Large intestine (tissue), 3 donors: ENCODE results near the gene MUC15. TPM values are rescaled to one million over a fixed set of nuclear protein-coding genes. Genes with fewer than 3 reads are reported as not detected.

Experiments
- DNase-seq, 2 donors: peaks; one replicate each; pipeline versions ENCODE4 v3.0.0 to v3.0.0-alpha.2; 2013
- H3K27ac ChIP-seq: one replicate; pipeline ENCODE4 v1.5.1; 2013; ENCODE audit warnings: low read length
- H3K27me3 ChIP-seq: 2 replicates; pipeline ENCODE4 v1.6.1; 2013; ENCODE audit warnings: low read length; ENCODE audit not compliant: control insufficient read depth, insufficient read depth
- H3K36me3 ChIP-seq: 2 replicates; pipeline ENCODE4 v1.6.1; 2013; ENCODE audit warnings: low read length; ENCODE audit not compliant: control insufficient read depth, insufficient read depth
- H3K4me1 ChIP-seq: one replicate; pipeline ENCODE4 v1.6.1; 2013; ENCODE audit warnings: low read length; ENCODE audit not compliant: control insufficient read depth, insufficient read depth
- H3K4me3 ChIP-seq: one replicate; pipeline ENCODE4 v1.5.1; 2013; ENCODE audit warnings: low read length
- H3K9me3 ChIP-seq: one replicate; pipeline ENCODE4 v1.6.1; 2013; ENCODE audit warnings: mild to moderate bottlenecking, low read depth, low read length, moderate library complexity; ENCODE audit not compliant: control insufficient read depth
- WGBS: methylation state at CpG from one replicate; pipeline ENCODE4 v1.1.5; 2013; ENCODE audit warnings: low lambda C conversion rate; ENCODE audit not compliant: insufficient coverage; 5-methylcytosine and 5-hydroxymethylcytosine counted together
- polyA plus RNA-seq: library from polyadenylated mRNA; unstranded; fragments of 120-200 nt; gene quantifications from one replicate; pipeline ENCODE4 v1.2.1, GENCODE V29; 2013

MUC15 gene
- polyA plus RNA-seq, 1 donor = not detected

DNA sequence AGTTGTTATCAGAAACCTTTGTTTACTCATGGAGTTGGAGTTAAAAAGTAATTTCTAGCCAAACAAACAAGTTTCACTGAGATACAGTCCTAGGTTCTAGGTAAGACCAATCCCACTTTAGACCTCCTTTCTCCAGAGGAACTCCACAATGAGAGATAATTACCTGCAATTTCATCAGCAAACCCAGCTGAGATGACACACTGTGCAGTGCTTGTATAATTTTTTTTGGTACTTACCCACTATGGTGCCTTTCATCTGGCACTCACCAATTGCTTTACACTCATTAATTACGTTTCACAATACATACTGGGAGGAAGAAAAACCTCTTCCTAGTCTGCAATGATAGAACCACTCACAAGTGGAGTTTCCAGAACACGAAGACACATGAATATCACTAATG, 1.8 kb upstream of the MUC15 start:
- no peaks in the 10 kb centered on the region for H3K4me1 ChIP-seq
- no peaks in the 10 kb centered on the region for H3K36me3 ChIP-seq
- H3K4me3 ChIP-seq = no peak overlapping the region
- H3K27me3 ChIP-seq = no peaks in the 10 kb centered on the region
- no peak overlapping the region for H3K27ac ChIP-seq
- no peak for DNase-seq
- no peaks in the 10 kb centered on the region for H3K9me3 ChIP-seq
- WGBS = no CpG with 5 or more reads among the region's 2 CpGs

DNA sequence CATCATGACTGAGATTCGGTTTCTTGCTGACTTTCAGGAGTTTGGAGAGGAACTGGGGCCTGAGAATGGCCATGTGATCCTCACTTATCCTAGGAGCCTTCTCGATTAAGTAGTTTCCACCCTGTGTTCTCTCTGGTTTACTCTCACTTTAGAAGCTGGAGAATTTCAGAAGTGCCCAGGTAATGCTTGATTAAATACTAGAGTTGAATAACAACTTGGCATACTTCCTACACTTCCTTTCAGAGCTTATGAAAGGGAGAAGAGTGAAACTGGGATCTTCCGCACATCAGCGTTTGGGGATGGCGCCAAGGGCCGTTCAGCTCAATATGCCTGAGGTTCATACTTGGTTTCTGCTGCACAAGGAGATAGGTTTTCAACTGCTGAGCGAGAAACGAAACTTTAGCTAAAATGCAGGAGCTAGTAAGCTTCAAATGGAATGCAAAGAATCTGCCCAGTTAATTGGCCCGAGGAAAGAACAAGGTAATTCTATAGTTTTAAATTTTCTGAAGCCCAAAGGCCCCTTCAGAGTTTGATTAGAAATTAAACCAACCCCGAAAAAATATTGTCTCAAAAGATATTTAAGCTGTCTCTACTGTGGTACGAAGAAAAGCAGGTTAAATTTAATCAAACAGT, 823 bp upstream of the MUC15 start:
- Histone ChIP-seq H3K36me3 (no peaks in the 10 kb centered on the region), H3K4me1 (no peaks in the 10 kb centered on the region), H3K4me3 (no peak overlapping the region), H3K27me3 (no peaks in the 10 kb centered on the region), H3K27ac (no peak overlapping the region), H3K9me3 (no peaks in the 10 kb centered on the region)
- no peak for DNase-seq
- 76% methylated on average over 3 of the region's 11 CpGs for WGBS

DNA sequence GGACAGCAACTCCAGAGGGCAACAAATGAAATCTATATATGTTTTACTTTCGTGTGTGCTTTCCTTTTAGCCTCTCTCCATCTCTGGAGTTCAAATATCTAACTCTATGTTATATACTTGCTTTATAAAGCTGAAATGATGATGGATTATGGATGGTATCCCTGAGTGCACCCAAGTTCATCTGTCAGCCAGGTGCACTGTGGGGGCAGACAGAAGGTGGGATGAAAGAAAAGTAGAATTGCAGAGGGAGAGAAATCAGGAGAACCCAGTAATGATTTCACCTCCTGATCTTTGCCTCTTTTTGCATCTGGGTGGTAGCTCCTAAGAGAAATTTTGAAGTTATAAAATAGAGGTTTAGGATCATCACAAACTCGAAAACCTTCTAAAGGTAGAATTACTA, 2.4 kb downstream of the MUC15 start:
- Histone ChIP-seq H3K27ac (no peak overlapping the region), H3K36me3 (no peaks in the 10 kb centered on the region), H3K9me3 (no peaks in the 10 kb centered on the region), H3K27me3 (no peaks in the 10 kb centered on the region), H3K4me1 (no peaks in the 10 kb centered on the region), H3K4me3 (no peak overlapping the region)
- DNase-seq = no peak
- 100% methylated on average over 1 of the region's 2 CpGs for WGBS

DNA sequence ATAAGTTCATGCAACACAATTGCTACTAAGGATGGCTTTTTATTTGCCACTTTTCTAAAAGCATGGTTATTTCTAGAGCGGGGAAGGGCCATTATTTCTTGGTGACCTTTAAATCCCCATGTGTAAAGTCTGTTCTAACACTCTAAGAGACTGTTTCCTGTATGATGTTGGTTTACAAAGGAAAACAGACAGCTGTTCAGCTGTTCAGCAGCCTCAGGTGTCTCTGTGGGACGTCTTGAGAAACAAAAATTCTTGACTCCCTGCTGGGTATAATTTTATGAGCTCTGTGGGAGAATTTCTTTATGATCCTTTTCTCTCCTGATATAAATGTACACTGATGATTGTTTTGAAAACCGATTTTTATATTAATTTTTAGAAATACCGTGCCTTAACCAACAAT, 13.9 kb downstream of the MUC15 start:
- Histone ChIP-seq H3K4me3 (no peak overlapping the region), H3K27me3 (no peaks in the 10 kb centered on the region), H3K27ac (no peak overlapping the region), H3K9me3 (no peaks in the 10 kb centered on the region), H3K4me1 (no peaks in the 10 kb centered on the region), H3K36me3 (no peaks in the 10 kb centered on the region)
- 81% methylated on average over 3 of the region's 4 CpGs for WGBS
- no peak for DNase-seq

DNA sequence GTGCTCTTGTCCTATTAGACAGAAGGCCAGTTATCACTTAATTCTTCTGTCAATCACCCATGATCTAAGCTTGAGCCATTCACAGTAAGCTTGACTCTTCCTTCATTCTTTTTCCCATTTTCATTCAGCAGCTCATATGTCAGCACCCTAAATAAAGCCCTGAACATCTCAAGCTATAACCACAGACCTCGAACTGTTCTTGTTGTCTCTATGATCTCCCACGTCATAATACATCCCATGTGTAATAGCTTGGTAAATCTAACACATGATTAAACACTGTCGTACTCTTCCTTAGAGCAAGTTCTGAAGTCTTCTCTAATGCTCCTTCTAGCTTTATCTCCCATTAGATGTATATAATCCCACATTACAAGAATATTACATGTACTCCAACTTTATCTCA, 14.4 kb downstream of the MUC15 start:
- Histone ChIP-seq H3K27me3 (no peaks in the 10 kb centered on the region), H3K36me3 (no peaks in the 10 kb centered on the region), H3K4me1 (no peaks in the 10 kb centered on the region), H3K27ac (no peak overlapping the region), H3K9me3 (no peaks in the 10 kb centered on the region), H3K4me3 (no peak overlapping the region)
- DNase-seq = no peak
- WGBS = 64% methylated on average over 2 of the region's 3 CpGs

DNA sequence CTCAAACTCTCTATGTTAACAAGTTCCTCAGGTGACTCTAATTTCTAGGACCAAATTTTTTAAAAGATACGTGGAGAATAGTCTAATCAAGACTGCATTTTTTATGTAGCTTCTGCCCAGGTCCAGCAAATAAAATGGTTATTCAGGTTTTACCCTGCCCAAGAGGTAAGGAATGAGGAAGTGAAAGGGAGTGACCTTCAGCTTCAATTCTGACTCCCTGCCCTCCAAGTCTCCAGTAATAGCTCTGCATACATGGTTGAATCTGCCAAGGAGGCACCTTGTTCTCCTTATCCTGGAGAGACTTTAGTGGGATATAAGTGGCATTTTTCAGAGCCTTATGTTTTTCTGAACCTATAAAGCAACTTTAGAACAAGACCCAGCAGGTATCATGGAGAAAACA, 15.5 kb downstream of the MUC15 start:
- Histone ChIP-seq H3K4me3 (no peak overlapping the region), H3K27ac (no peak overlapping the region), H3K36me3 (no peaks in the 10 kb centered on the region), H3K27me3 (no peaks in the 10 kb centered on the region), H3K4me1 (no peaks in the 10 kb centered on the region), H3K9me3 (no peaks in the 10 kb centered on the region)
- WGBS = no CpG with 5 or more reads among the region's 1 CpG
- no peak for DNase-seq

DNA sequence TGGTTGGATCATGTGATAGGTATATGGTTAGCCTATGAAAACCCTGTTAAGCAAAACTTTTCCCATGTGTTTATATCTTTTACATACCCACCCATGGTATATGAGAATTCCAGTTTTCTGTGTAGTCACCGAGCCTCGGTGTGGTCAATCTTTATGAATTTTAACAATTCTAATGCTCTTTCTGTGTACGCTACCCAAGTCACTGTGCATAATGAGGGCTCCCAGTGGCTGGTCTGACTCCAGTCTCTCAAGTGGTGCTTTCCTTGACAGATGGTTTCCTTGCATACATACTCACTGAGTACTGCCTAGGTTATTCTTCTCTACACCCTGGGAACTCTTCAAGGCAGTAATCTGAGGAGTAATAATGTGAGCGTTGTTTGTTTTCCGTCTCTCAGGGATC, 17.6 kb downstream of the MUC15 start:
- DNase-seq = no peak
- WGBS = 86% methylated on average over 2 of the region's 5 CpGs
- Histone ChIP-seq H3K36me3 (no peaks in the 10 kb centered on the region), H3K9me3 (no peaks in the 10 kb centered on the region), H3K27ac (no peak overlapping the region), H3K4me1 (no peaks in the 10 kb centered on the region), H3K4me3 (no peak overlapping the region), H3K27me3 (no peaks in the 10 kb centered on the region)

DNA sequence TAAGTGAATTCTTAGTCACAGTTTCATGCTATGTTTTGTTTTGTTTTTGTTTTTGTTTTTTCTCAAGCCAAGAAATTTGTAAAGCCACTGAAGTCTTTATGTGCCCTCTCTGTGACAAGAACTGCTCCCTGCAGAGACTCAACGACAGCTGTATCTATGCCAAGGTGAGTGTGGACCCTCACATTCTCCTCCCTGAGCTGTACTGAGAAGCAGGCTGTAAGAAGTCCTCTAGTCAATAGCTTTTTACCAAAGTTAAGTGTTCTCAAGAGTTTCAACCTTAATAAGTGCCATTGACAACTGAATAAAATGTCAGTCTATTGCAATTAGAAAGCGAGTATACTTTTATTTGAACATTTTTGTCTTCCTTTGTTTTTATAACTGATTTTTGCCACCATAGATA, 18.9 kb downstream of the MUC15 start:
- H3K9me3 ChIP-seq = no peaks in the 10 kb centered on the region
- no peak overlapping the region for H3K4me3 ChIP-seq
- 100% methylated on average over 1 of the region's 2 CpGs for WGBS
- no peaks in the 10 kb centered on the region for H3K4me1 ChIP-seq
- no peaks in the 10 kb centered on the region for H3K27me3 ChIP-seq
- DNase-seq = no peak
- H3K36me3 ChIP-seq = no peaks in the 10 kb centered on the region
- no peak overlapping the region for H3K27ac ChIP-seq

DNA sequence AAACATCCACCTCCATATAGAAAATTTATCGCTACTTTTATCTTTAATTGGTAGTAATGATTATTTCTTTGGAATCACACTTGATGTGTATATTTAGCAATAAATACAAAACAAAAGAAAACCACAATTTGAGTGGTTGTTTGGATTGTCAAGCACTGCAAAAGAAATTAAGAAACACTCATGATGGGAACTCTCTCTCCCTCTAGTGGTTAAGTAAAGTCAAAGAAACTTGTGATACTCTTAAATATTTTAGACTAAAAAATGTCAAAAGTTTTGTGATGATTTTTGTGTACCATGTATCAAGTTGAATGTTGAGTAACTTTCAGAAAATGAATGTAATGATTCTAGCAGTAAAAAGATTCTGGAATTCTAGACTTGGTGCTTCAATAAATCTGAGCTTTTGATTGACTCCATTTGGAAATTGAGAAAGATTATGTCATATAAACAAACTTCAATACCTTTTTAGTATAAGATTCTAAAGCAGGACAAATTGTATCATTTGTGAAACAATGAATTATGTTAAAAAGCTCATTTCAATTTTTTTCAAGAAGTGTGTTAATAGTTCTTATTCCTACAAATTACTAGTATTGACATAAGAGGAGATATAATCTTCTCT, 20.8 kb downstream of the MUC15 start:
- Histone ChIP-seq H3K4me3 (no peak overlapping the region), H3K27me3 (no peaks in the 10 kb centered on the region), H3K27ac (no peak overlapping the region), H3K4me1 (no peaks in the 10 kb centered on the region), H3K9me3 (no peaks in the 10 kb centered on the region), H3K36me3 (no peaks in the 10 kb centered on the region)
- WGBS = no CpG with 5 or more reads among the region's 1 CpG
- no peak for DNase-seq

DNA sequence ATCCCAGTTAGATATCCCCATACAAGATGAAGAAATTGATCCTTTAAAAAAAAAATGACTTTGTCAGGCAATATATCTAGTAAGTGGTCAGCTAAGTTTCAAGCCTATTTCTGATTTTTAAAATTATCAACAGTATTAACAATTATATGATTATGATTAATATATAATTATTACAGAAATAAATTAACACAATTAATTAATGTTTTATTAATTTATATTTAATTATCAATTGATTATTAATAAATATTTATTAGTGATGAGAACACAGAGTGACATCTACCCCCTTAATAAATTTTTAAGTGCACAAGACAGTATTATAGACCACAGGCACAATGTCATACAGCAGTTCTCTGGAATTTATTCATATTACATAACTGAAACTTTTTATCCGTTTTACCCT, 22.0 kb downstream of the MUC15 start:
- 83% methylated on average over 1 of the region's 1 CpG for WGBS
- Histone ChIP-seq H3K27me3 (no peaks in the 10 kb centered on the region), H3K36me3 (no peaks in the 10 kb centered on the region), H3K9me3 (no peaks in the 10 kb centered on the region), H3K4me1 (no peaks in the 10 kb centered on the region), H3K27ac (no peak overlapping the region), H3K4me3 (no peak overlapping the region)
- no peak for DNase-seq

DNA sequence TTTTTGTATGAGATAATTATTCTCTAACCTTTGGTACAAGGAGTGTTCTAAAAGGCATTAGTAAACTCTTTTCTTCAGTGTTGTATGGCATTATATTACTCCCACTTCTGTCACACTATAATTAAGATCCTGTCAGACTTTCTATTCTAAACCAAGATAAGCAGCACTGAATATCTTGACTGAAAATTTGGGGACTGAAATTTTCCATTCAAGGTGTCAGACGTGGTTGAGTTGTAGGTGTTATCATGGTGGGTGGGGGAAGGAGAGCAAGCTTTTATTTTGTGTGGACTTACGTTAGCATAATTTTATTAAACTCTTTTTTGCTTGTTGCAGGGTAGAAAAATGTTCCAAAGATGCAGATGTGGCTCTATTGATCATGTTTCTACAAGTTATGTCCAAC, 22.9 kb downstream of the MUC15 start:
- 83% methylated on average over 1 of the region's 2 CpGs for WGBS
- no peak overlapping the region for H3K27ac ChIP-seq
- H3K4me1 ChIP-seq = no peaks in the 10 kb centered on the region
- no peaks in the 10 kb centered on the region for H3K9me3 ChIP-seq
- DNase-seq = no peak
- H3K4me3 ChIP-seq = no peak overlapping the region
- no peaks in the 10 kb centered on the region for H3K36me3 ChIP-seq
- H3K27me3 ChIP-seq = no peaks in the 10 kb centered on the region
